ENCODE data around the gene KCNIP1.
A peak's percentile ranks its signal among the peaks of the same experiment; 100 is the strongest.

KCNIP1 gene

GRCh38 chr5:170629566-170630175 is 125.9 kb downstream of the KCNIP1 start:
- no peak for DNase-seq (ENCODE audit: low read depth)

GRCh38 chr5:170630226-170630625 is 126.4 kb downstream of the KCNIP1 start:
- no peak for DNase-seq (ENCODE audit: low read depth)

- DNase-seq (ENCODE audit: low read depth), result no peak
Measured at GRCh38 chr5:170630711-170631141, 126.9 kb downstream of the KCNIP1 start.

GRCh38 chr5:170631466-170632195 is 127.8 kb downstream of the KCNIP1 start:
- DNase-seq (ENCODE audit: low read depth), result no peak

- no peak for DNase-seq (ENCODE audit: low read depth)
Measured at GRCh38 chr5:170632266-170632984, 128.6 kb downstream of the KCNIP1 start.

- no peak for DNase-seq (ENCODE audit: low read depth)
Measured at GRCh38 chr5:170632985-170633234, 129.1 kb downstream of the KCNIP1 start.

- DNase-seq (ENCODE audit: low read depth), result peak; percentile 34
Measured at GRCh38 chr5:170633235-170634081, 129.6 kb downstream of the KCNIP1 start.

- no peak for DNase-seq (ENCODE audit: low read depth)
Measured at GRCh38 chr5:170634256-170634990, 130.6 kb downstream of the KCNIP1 start.

GRCh38 chr5:170635706-170636105 is 131.9 kb downstream of the KCNIP1 start:
- DNase-seq (ENCODE audit: low read depth), result no peak

- DNase-seq (ENCODE audit: low read depth), result no peak
Measured at GRCh38 chr5:170636206-170636605, 132.4 kb downstream of the KCNIP1 start.

- no peak for DNase-seq (ENCODE audit: low read depth)
Measured at GRCh38 chr5:170636801-170637477, 133.1 kb downstream of the KCNIP1 start.

- DNase-seq (ENCODE audit: low read depth), result no peak
Measured at GRCh38 chr5:170638051-170638450, 134.2 kb downstream of the KCNIP1 start.

- no peak for DNase-seq (ENCODE audit: low read depth)
Measured at GRCh38 chr5:170638454-170639220, 134.8 kb downstream of the KCNIP1 start.

GRCh38 chr5:170639221-170639925 is 135.6 kb downstream of the KCNIP1 start:
- DNase-seq (ENCODE audit: low read depth), result no peak

- DNase-seq (ENCODE audit: low read depth), result no peak
Measured at GRCh38 chr5:170640731-170641588, 137.1 kb downstream of the KCNIP1 start.

GRCh38 chr5:170641589-170642031 is 137.8 kb downstream of the KCNIP1 start:
- no peak for DNase-seq (ENCODE audit: low read depth)

- no peak for DNase-seq (ENCODE audit: low read depth)
Measured at GRCh38 chr5:170642066-170642735, 138.4 kb downstream of the KCNIP1 start.

GRCh38 chr5:170642776-170643436 is 139.1 kb downstream of the KCNIP1 start:
- no peak for DNase-seq (ENCODE audit: low read depth)

All from non-pigmented ciliary epithelial cell (primary cell).